Body of pancreas (tissue), 4 donors: Measurements from ENCODE around the gene GPR132.

Experiments used
- POLR2A ChIP-seq, 3 donors: fragments of 450-650 bp; IDR thresholded peaks; one replicate each; pipeline ENCODE4 v1.6.1; 2016; ENCODE audit warnings: antibody characterized with exemption in 3 of 3, mild to moderate bottlenecking in 2 of 3
- TF ChIP-seq, protein P1 (sequence below), 7 experiments: fragments of 450-650 bp in 4 of 7; fragments of 200-600 bp in 3 of 7; sonication (generic) in 3 of 7; IDR thresholded peaks; one replicate each; pipeline ENCODE4 v1.5.1; 2016 to 2019; ENCODE audit warnings: antibody characterized with exemption in 7 of 7

GRCh38 chr14:105028251-105028927, 36.8 kb downstream of the GPR132 start:
- TF ChIP-seq, protein P1, sequence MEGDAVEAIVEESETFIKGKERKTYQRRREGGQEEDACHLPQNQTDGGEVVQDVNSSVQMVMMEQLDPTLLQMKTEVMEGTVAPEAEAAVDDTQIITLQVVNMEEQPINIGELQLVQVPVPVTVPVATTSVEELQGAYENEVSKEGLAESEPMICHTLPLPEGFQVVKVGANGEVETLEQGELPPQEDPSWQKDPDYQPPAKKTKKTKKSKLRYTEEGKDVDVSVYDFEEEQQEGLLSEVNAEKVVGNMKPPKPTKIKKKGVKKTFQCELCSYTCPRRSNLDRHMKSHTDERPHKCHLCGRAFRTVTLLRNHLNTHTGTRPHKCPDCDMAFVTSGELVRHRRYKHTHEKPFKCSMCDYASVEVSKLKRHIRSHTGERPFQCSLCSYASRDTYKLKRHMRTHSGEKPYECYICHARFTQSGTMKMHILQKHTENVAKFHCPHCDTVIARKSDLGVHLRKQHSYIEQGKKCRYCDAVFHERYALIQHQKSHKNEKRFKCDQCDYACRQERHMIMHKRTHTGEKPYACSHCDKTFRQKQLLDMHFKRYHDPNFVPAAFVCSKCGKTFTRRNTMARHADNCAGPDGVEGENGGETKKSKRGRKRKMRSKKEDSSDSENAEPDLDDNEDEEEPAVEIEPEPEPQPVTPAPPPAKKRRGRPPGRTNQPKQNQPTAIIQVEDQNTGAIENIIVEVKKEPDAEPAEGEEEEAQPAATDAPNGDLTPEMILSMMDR (IDR thresholded peaks at IDR 0.05), result no peak
- no peak for TF ChIP-seq POLR2A (IDR thresholded peaks at IDR 0.05)
